AG10803 (cell line): ENCODE data around the gene IDNK.

Source experiments
- DNase-seq: peaks from one replicate; pipeline ENCODE4 v3.0.0; 2010; ENCODE audit warnings: low read depth
- H3K4me3 ChIP-seq: 2 replicates; pipeline ENCODE4 v1.5.1; 2011; ENCODE audit warnings: mild to moderate bottlenecking, low read length, control low read depth
- CTCF ChIP-seq: conservative IDR thresholded peaks from 2 replicates; pipeline ENCODE4 v1.5.1; 2011; ENCODE audit warnings: mild to moderate bottlenecking, low read length, control low read depth, inconsistent platforms

The IDNK gene

GRCh38 chr9:83662933-83663332 is 40.0 kb downstream of the IDNK start:
- TF ChIP-seq CTCF: no peak
- no peak for DNase-seq
- no peak overlapping the region for H3K4me3 ChIP-seq

GRCh38 chr9:83665580-83666200 is 42.7 kb downstream of the IDNK start:
- no peak for DNase-seq
- TF ChIP-seq CTCF: no peak
- H3K4me3 ChIP-seq: no peak overlapping the region

GRCh38 chr9:83669067-83669466 is 46.1 kb downstream of the IDNK start:
- no peak overlapping the region for H3K4me3 ChIP-seq
- DNase-seq: peak; percentile 39
- no peak for TF ChIP-seq CTCF

GRCh38 chr9:83670381-83670780 is 47.4 kb downstream of the IDNK start:
- peak; percentile 26 for DNase-seq
- H3K4me3 ChIP-seq: no peak overlapping the region
- no peak for TF ChIP-seq CTCF

- TF ChIP-seq CTCF: no peak
- peak; percentile 15 for DNase-seq
- H3K4me3 ChIP-seq: no peak overlapping the region
Measured at GRCh38 chr9:83671451-83671850, 48.5 kb downstream of the IDNK start.

- DNase-seq: no peak
- H3K4me3 ChIP-seq: no peak overlapping the region
- TF ChIP-seq CTCF: no peak
Measured at GRCh38 chr9:83675466-83675865, 52.5 kb downstream of the IDNK start.

- TF ChIP-seq CTCF: no peak
- H3K4me3 ChIP-seq: no peak overlapping the region
- DNase-seq: no peak
Measured at GRCh38 chr9:83677596-83677995, 54.7 kb downstream of the IDNK start.
